Adipose tissue (tissue), 3 donors: ENCODE data around the gene ENPP7. TPM values are rescaled to one million over a fixed set of nuclear protein-coding genes. Genes with fewer than 3 reads are reported as not detected.

Experiments used
- H3K27ac ChIP-seq: one replicate; pipeline ENCODE4 v1.5.1; 2013; ENCODE audit warnings: low read depth, low read length
- WGBS, 3 donors: extraction: QIAGEN DNeasy Blood & Tissue Kit; methylation state at CpG; one replicate each; pipeline ENCODE4 v1.1.7; 2013; 5-methylcytosine and 5-hydroxymethylcytosine counted together
- polyA plus RNA-seq, 3 donors: library from polyadenylated mRNA; stranded (reverse); fragments of 200-250 nt; gene quantifications; one replicate each; pipeline ENCODE4 v1.2.3, GENCODE V29; 2013
- donor health status: healthy with polysubstance abuse.
- donor health status: Bipolar disorder and iron deficiency.
- donor health status: healthy.

Gene ENPP7
- polyA plus RNA-seq, 3 donors: not detected

- WGBS, 3 donors: 95 to 96% (median 95%) methylated on average over 18 of the region's 18 CpGs
- no peak overlapping the region for H3K27ac ChIP-seq
Observed at GRCh38 chr17:79783891-79784290, 53.1 kb downstream of the ENPP7 start.

- 96 to 97% (median 97%) methylated on average over 31 of the region's 31 CpGs for WGBS, 3 donors
Observed at GRCh38 chr17:79784353-79785016, 53.7 kb downstream of the ENPP7 start.

GRCh38 chr17:79785017-79785899 lies 54.5 kb downstream of the ENPP7 start:
- H3K27ac ChIP-seq: no peak overlapping the region
- WGBS, 3 donors: 93 to 96% (median 95%) methylated on average over 17 of the region's 17 CpGs

More at GRCh38 chr17:79784353-79785016, 53.7 kb downstream of the ENPP7 start:
- H3K27ac ChIP-seq: no peak overlapping the region

GRCh38 chr17:79785900-79786810 lies 55.4 kb downstream of the ENPP7 start:
- WGBS, 3 donors: 90 to 96% (median 95%) methylated on average over 15 of the region's 15 CpGs
- H3K27ac ChIP-seq: no peak overlapping the region

GRCh38 chr17:79786930-79787643 lies 56.3 kb downstream of the ENPP7 start:
- 66 to 89% (median 89%) methylated on average over 12 of the region's 12 CpGs for WGBS, 3 donors
- H3K27ac ChIP-seq: no peak overlapping the region

- WGBS, 3 donors: 77 to 87% (median 80%) methylated on average over 5 of the region's 5 CpGs
- H3K27ac ChIP-seq: no peak overlapping the region
Observed at GRCh38 chr17:79788455-79788854, 57.7 kb downstream of the ENPP7 start.

GRCh38 chr17:79788989-79789942 lies 58.5 kb downstream of the ENPP7 start:
- WGBS, 3 donors: 20 to 40% (median 24%) methylated on average over 51 to 52 of the region's 52 CpGs
- no peak overlapping the region for H3K27ac ChIP-seq

GRCh38 chr17:79789943-79790804 lies 59.4 kb downstream of the ENPP7 start:
- 7 to 9% (median 9%) methylated on average over 73 to 74 of the region's 74 CpGs for WGBS, 3 donors
- no peak overlapping the region for H3K27ac ChIP-seq

- no peak overlapping the region for H3K27ac ChIP-seq
Observed at GRCh38 chr17:79790805-79791734, 60.3 kb downstream of the ENPP7 start.

GRCh38 chr17:79791735-79792161 lies 61.0 kb downstream of the ENPP7 start:
- WGBS, 3 donors: 3 to 33% (median 5%) methylated on average over 26 of the region's 26 CpGs
- no peak overlapping the region for H3K27ac ChIP-seq

More at GRCh38 chr17:79790805-79791734, 60.3 kb downstream of the ENPP7 start:
- WGBS, 3 donors: 4 to 14% (median 5%) methylated on average over 63 to 68 of the region's 68 CpGs

Other genes starting within 250 kb of the ENPP7 start
- under 1 TPM in 2 of 3 donors, not detected in 1; 0.03 to 0.17 TPM for gene RBFOX3, start 119.9 kb upstream of the ENPP7 start, polyA plus RNA-seq
- gene CBX2, start 47.2 kb downstream of the ENPP7 start, polyA plus RNA-seq: 1 to 10 TPM in 2 of 3 donors, under 1 TPM in 1; 0.79 to 1.3 (median 1.3) TPM
- 1 to 10 TPM; 1.7 to 5.6 (median 2.2) TPM for gene CBX8, start 66.1 kb downstream of the ENPP7 start, polyA plus RNA-seq
- 10 to 100 TPM in 1 of 3 donors, 1 to 10 TPM in 2; 6.3 to 10.6 (median 8.0) TPM for gene CBX4, start 108.5 kb downstream of the ENPP7 start, polyA plus RNA-seq